SK-N-MC (cell line): Measurements from ENCODE around the gene CLEC2D.

Source experiments
- EZH2 ChIP-seq: fragments of 200-600 bp; sonication (generic); IDR thresholded peaks from one replicate; pipeline ENCODE4 v1.6.1; 2017; ENCODE audit warnings: antibody characterized with exemption
- POLR2AphosphoS5 ChIP-seq: IDR thresholded peaks from 2 replicates; pipeline ENCODE4 v1.6.1; 2012; ENCODE audit warnings: mild to moderate bottlenecking, low read depth, low read length, borderline replicate concordance

- TF ChIP-seq POLR2AphosphoS5 (no peak), EZH2 (no peak)
These were observed 58.3 kb downstream of the CLEC2D start for GRCh38 chr12:9727813-9728212.
